Hypothalamus (tissue), 51 donors: Measurements from ENCODE around the gene FOSL2.

Experiments used
- DNase-seq, 51 donors: peaks; one replicate each; lab custom pipeline; 2025; lab: John Stamatoyannopoulos, UW

Gene FOSL2

DNA sequence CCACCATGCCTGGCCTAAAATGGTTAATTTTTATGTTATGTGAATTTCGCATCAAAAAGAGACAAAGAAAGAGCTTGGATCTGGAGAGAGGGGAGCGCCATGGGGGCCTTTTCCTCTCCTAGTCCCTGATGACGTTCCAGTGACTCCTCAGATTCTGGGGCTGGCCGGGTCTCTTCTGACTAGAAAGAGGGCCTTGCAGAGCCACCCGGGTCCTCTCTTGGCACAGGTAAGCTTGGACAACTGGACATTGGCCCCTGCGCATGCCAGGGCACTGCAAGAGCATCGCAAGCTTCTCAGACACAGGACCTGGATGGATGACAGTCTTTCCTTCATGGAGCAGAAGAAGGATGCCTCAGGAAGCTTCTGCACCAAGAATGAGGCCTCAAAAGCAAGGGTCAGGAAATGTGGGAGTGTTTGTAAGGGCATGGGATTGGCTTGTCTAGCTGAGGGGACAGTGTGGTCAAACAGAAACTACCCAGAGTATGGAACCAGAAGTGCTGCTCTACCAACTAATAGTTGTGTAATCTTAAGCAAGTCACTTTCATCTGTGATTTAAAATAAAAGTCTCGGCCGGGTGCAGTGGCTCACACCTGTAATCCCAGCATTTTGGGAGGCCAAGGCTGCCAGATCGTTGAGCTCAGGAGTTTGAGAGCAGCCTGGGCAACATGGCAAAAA lies 35.2 kb downstream of the FOSL2 start:
- DNase-seq: no peak

DNA sequence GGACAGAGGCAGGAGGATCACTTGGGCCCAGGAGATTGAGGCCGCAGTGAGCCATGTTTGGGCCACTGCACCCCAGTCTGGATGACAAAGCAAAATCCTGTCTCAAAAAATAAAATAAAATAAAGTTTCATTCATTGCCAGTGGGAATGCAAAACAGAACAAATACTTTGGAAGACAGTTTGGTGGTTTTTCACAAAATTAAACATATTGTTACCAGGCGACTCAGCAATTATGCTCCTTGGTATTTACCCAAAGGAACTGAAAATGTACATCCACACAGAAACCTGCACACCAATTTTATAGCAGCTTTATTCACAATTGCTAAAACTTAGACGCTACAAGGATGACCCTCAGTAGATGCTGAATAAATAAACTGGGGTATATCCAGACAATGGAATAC lies 35.8 kb downstream of the FOSL2 start:
- no peak for DNase-seq

DNA sequence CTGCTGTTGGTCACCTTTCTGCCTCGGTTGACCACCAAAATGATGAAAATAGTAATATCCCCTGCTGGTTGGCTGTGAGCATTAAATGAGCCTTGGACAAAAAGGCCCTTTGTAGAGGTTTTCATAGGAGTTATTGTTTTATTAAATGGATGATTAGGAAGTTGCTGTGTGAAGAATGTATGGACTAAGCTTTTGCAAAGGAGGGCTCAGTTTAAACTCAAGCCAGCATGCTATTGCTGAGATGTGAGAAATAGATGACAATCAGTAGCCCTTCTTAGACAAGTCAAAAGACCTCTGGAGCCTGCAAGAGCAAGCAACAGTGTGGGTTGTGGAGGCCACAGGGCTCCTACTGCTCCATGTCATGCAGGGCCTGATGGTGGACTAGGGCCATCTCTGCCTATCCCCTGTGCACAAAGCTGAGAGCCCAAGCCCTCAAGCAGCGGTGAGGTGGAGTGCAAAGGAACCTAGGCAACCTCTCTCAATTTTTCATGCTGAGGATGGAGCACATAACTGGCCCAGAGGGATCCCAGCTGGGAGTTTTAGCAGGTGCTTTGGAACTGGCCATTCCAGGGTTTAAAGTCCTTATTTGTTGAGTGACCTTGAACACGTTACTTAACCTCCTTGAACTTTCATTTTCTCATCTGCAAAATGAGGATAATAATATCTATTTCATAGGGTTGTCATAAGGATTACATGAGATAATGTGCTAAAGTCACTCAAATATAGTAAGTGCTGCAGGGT lies 37.1 kb downstream of the FOSL2 start:
- no peak for DNase-seq

DNA sequence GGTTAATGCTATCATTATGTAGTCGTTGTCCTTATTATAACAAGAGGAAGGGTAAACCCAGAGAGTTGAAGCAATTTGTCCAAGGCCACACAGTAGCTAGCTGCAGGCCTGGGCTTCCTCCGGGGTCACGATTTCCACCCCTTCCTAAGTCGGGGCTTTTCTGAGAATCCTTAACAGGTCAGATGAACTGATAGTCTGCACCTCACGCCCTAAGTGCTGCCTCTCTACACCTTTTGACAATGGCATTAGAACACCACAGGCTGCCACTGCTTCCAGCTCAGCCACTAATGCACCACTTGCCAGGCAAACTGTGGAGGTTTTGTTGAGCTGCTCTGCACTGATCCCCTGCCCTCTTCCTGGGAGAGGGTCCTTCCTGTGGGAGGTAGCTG lies 37.7 kb downstream of the FOSL2 start:
- no peak for DNase-seq

DNA sequence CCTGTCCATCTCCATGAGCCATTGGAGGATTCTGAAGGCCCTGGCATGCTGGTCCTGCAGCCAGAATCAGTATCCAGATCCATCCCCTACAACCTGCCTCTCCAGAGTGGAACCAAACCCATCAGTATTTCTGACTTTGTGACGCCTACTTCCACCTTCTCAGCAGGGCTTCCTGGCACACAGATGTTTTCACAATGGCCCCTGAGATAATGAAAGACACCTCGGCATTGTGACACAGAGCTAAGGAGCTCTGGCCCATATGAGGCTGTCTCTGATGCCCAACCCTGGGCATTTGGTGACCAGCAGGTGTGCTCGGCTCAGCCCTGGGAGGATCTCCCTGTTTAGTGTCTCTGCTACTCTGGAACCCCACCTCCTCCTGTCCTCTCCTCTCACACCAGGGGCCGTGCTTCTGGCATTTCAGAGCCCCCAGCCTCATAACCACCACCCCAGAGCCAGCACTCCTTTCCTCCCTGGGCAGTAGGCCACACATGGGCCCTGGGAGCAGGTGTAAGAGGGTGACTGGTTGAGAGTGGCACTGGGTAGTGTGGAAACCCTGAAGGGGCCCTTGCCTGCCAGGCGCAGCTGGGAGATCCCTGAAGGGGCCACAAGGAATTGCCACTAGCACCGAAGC lies 38.2 kb downstream of the FOSL2 start:
- DNase-seq: no peak

DNA sequence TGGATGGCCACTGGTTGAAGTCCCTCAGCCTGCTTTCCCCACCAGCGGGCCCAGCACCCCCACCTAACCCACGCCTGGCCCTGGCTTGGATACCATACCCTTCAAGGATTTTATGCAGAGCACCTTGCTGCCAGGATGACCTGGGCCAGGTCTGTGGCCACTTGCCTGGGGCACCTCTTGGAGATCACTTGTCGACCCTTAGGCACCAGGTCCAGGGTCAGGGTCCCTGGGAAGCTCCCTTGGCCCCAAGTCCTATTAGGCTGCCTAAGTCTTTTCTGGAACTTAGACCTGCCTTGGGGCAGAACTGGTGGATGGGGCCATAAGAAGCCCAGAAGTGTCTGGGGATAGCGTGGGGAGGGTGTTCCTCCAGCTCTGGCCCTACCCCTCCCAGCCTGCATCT lies 39.1 kb downstream of the FOSL2 start:
- DNase-seq: no peak

DNA sequence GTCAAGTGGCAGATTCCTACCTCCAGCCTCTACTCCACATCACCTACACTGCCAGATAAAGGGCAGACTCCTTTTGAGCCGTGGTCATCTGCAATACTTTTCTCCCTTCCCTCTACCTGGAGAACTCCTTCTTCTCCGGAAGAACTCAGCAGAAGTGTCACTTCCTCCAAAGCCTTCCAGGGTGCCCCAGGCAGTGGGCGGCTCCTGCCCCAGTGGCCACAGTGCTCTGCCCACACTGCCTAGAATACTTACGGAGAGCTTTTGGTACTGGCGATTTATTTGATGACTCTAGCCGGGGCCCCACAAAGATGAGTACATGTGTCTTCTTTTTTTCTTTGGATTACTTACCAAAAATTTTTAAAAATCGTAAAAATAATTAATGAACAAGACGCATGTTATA lies 39.7 kb downstream of the FOSL2 start:
- DNase-seq: no peak

DNA sequence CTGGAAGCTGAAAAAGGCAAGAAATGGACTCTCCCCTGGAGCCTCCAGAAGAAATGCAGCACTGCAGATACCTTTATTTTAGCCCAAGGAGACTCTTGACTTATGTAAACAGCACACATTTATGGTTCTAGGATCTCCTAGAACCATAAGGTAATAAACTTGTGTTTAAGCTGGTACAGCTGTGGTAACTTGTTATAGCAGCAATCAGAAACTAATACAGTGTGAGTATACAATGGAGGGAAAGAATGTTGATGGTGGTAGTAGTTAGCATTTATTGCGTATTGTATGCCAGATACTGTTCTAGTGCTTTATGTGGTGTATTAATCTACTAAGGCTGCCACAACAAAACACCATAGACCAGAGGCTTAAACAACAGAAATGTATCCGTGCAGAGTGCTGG lies 40.6 kb downstream of the FOSL2 start:
- DNase-seq: no peak

DNA sequence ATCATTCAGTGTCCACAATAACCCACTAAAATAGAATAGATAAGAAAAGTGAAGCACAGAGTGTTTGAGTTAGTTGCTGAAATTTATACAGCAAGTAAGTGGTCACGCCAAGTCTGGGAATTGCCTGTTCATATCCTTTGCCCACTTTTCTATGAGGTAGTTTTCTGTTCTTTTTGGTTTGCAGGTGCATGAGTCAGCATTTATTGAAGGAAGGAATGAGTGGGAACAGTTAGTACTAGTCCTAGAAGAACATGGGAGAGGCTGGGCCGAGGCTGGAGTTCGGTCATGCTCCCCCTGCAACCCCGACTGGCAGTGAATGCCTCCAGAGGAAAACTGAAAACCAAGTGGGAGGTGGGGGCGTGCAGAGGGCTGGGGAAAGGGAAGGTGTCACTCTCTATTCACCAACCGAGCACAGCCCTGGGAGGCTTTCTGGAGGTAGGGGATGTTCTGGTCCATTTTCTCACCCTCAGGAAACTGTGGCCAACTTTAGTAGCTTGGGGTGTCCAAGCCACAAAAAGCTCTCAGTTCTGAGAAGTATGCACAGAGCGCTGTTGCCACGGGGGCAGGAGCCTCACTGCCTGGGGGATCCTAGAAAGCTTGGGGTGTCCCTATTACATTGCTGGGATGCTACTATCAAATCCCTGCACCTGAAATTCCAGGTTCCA lies 41.4 kb downstream of the FOSL2 start:
- no peak for DNase-seq

DNA sequence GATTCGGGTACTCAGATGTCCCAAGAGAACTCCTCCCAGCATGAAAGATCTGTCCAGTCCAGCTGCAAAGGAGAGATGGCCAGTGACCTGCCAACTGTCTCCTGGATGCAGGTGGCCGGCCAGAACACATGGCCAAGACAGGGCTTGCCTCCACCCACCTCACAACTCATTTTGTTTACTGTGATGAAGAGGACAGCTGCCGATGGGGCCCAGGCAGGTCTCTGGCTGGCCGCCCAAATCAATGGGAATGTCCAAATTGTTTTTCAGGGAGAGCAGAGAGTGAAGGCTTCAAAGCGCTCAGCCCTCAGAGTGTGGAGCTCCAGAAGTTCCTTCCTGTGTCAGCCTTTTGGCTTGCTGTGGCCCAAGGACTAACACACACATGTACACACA lies 41.9 kb downstream of the FOSL2 start:
- DNase-seq: no peak

DNA sequence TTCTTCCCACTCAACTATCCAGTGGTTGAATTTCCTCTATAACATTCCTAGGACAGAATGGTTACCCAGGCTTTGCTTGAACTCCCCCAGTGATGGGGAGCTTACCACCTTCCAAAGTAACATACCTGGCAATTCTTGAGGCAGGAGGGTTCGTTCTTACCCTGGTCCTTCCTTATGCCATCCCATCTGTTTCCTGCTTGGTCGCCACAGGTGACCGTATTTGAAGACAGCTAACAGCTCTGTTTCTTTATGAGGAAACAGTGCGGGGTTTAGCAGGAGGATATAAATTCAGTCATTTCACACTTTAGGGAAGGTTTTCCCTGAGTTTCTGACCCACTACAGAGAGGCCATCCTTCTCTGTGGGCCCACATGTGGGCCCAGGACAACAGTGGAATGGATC lies 42.6 kb downstream of the FOSL2 start:
- no peak for DNase-seq

DNA sequence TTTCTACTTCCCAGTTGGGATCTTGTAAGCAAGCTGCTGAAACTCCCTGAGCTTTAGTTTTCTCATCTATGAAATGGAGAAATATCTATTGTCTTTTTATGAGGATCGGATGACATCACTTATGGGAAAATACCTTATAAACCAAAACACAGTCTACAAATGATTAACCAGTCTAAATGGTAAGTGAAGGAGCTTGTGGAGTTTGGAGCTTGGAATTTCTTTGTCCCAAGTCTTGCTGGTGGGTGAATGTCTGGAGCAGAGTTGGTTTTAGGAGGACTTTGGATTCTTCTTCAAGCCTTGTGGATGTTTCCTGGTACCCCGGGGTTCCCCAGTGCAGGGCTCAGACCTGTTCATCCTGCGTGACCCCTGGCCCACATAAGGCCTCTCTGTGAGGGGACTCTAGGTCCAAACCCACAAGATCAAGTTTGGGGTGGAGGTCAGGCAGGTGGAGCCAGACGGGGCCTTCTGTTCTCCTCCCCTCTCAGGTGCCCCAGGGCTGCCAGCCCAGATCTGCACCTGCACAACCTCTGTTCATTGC lies 43.2 kb downstream of the FOSL2 start:
- DNase-seq: no peak

DNA sequence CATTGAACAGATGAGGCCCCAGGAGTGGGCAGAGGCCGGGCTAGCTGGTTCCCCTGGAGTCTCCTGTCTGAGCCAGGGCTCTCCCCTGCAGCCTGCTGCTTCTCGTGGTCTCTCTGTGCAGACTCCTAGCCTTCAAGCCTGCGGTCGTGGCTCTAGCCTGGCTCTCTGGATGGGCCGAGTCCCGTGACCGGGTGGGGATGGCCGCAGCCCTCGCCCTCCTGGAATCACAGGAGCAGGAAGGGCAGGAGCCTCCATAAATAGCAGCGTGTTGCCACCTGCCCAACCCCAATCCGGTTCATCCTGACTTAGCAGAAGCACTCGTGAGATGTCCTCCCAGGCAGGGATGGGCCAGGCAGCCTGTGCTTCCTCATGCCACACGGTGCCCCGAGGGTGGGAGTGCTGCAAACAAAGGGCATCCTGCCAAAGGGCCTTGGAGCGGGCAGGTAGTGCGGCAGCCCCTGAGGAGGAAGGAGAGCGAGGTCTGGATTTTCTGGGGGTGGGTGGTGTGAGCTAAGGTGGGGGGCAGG lies 43.9 kb downstream of the FOSL2 start:
- DNase-seq: no peak

DNA sequence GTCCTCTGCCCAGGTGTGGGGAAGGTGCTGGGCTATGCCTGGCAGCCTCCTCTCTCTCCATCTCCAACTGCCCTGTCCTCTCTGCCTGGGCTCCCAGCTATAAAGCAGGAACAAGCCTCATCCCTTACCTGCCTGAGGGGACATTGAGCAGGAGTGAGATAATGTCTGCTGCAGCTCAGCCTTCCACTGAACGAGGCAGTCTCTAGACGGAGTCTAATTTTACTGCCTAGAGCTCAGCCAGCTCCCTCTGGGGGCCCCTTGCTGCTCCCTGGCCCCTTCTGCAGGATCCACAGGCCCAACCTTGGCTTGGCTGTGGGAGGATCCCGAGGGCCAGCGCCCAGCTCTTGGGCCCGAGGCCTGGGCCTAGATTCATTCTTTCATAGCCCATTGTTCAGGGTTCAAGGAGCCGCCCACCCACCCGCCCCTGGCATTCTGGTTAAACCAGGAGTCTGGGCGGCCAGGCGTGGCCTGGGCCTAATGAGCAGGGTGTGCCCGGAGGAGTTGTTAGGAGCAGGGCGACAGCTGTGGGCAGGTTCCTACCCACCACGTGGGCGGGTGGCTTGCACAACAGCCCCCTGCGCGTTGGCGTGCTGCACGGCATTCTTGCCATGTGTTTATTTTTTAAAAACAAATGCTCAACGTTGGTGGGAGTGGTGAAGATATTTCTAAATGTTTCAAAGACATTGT lies 44.6 kb downstream of the FOSL2 start:
- DNase-seq: no peak

DNA sequence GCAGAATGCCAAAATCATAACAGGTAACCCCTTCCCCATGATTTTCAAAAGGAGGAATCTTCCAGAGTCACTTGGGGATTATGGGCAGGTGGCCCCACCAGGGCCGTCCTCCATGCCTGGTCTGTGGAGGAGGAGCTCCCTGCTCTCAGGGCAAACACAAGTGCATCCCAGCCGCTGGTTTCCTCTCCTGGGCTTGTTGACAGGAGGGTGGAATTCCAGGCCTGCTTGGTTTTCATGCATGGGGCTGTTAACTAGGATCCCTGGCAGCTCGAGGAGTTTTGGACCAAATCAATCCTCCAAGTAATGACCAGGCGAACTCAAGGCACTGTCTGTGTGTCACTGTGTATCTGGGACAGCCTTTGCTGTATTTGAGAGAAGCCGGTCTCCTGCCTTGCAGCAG lies 45.3 kb downstream of the FOSL2 start:
- DNase-seq: no peak

DNA sequence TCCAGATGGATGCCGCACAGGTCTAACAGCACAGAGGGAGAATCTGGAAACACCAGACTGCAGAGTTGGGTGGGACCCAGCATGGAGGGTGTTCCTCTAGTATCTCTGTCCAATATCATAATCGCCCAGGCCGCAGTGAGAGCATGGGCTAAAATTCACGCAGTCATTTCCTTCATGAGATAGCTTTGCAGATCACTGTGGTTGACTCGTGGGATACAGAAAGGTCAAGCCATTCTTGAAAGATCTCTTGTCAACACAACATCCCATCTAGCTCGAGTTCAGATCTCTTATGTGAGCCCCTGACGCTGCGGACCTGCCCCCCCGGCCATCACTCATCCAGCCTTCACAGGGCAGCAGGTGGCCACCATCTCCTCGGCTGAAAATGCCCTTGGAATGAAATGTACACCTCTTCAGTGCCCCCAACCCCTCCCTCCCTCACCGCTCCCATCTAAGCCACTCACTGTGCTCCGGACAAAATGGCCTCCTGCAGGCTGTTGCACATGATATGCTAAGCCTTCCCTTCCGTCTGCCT lies 45.9 kb downstream of the FOSL2 start:
- no peak for DNase-seq

DNA sequence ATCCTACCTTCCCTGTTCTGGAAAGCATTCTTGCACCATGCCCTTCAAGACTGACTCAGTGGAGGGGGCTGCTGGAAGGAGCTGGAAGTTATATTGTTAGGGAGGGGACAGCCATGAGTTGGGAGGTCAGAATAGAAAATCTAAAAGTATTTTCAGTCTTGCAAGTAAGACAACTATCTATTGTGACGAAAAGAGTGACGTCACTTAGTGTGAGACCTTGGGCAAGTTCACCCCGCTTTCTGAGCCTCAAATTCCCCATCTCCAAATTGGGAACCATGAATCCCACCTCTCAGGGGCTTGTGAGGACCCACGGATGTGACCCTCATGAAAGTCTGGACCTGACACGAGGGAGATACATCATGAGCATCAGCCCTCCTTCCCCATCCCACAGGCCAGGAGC lies 46.5 kb downstream of the FOSL2 start:
- DNase-seq: no peak

DNA sequence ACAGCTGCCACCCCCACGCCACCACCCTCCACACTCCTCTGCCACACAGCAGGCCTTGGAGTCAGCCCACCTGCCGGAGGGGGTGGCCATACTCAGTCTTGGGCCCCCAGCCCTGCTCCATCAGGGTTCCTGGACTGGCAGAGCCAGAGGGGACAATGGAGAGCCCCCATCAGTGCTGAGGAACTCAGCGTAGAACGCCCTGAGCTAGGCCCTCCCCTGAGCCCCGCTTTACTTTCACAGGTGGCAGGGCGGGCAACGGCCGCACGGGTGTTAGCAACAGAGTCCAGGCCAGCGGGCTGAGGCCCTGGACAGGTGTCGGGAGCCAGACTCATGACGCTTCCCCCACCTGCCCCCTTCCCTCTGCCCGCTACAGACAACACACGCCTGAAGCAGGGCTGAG lies 47.1 kb downstream of the FOSL2 start:
- DNase-seq: no peak

DNA sequence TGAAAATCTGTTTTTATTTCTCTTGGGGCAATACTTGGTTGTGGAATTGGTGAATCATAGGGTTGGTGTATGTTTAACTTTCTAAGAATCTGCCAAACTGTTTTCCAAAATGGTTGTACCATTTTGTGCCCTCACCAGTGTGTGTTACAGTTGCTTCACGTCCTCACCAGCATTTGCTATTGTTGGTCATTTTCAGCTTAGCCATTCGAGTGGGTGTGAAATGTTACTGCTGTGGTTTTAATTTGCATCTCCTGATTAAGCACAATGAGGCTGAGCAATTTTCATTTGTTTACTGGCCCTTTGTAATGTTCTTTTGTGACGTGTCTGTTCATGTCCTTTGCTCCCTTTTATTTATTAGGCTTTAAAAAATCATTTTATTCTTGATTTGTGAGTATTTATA lies 49.7 kb downstream of the FOSL2 start:
- no peak for DNase-seq

DNA sequence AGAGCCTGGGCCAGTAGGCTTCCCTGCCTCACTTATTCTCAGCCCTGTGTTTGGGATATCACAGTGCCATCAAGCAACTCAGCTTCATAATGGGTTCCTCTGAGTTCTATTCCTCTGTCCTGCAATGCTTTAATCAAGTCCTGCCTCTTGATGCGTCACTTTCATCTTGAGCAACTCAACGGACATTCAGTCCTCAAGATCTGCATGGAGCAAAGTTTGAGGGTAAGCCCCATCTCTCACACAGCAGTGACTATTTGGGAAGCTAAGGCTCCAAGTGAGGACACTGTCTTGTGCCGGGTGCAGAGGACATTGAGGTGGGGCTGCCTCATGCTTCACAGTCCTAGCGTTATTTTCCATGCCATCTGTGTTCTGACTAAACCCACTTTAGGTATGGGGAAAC lies 52.3 kb downstream of the FOSL2 start:
- DNase-seq: no peak
